ENCODE data around the gene PDE3A. TPM values are rescaled to one million over a fixed set of nuclear protein-coding genes. Genes with fewer than 3 reads are reported as not detected.

PDE3A gene
- polyA plus RNA-seq, 1 of the 3 experiments (the other 2 are of a cell fraction), result 0.67 TPM

GRCh38 chr12:20599757-20600156, 231.4 kb downstream of the PDE3A start (continued):
- TF ChIP-seq USF2 (IDR thresholded peaks at IDR 0.05; ENCODE audit: borderline replicate concordance, low read depth, low read length) (no peak), FOSL2 (IDR thresholded peaks at IDR 0.05; ENCODE audit: borderline replicate concordance, low read depth) (no peak), TEAD4 (IDR thresholded peaks at IDR 0.05; ENCODE audit: borderline replicate concordance, insufficient read depth) (no peak), CHD2 (IDR thresholded peaks at IDR 0.05; ENCODE audit: low read length, partially characterized antibody) (no peak)
- TF ChIP-seq, protein P1, sequence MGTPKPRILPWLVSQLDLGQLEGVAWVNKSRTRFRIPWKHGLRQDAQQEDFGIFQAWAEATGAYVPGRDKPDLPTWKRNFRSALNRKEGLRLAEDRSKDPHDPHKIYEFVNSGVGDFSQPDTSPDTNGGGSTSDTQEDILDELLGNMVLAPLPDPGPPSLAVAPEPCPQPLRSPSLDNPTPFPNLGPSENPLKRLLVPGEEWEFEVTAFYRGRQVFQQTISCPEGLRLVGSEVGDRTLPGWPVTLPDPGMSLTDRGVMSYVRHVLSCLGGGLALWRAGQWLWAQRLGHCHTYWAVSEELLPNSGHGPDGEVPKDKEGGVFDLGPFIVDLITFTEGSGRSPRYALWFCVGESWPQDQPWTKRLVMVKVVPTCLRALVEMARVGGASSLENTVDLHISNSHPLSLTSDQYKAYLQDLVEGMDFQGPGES (IDR thresholded peaks at IDR 0.05; ENCODE audit: low read depth, low read length), result no peak

- H3K4me3 ChIP-seq (ENCODE audit: low read depth in 2 of 2, low read length in 1 of 2), result no peak overlapping the region
- ChIA-PET CTCF (interaction anchor here (0.6 to 3.3 kb wide), 32 partner anchors 9 to 914 kb away, joined by 3 to 21 read pairs (median 5); partner anchors contain the start of gene PDE3A), POLR2A (no interaction called here)
- WGBS (ENCODE audit: low lambda C conversion rate), result 48% methylated on average over 2 of the region's 2 CpGs
- no peaks in the 10 kb centered on the region for H3K36me3 ChIP-seq (replicated peaks in 1 of 2; ENCODE audit: control insufficient read depth in 1 of 2, insufficient read depth in 2 of 2, low read length in 1 of 2)
- H3K9me3 ChIP-seq, result no peaks in the 10 kb centered on the region
- no peaks in the 10 kb centered on the region for H4K20me1 ChIP-seq (ENCODE audit: insufficient read depth)
- H3F3A ChIP-seq (replicated peaks; ENCODE audit: insufficient read depth), result peaks cover 27% of the 10 kb centered on the region
- H3K9ac ChIP-seq, result peak overlapping the region; percentile 59
- peak; percentile 22 for DNase-seq
- peaks cover 7 to 10% of the 10 kb centered on the region in 2 experiments; a peak in 3 of 4 replicates for H3K4me1 ChIP-seq (ENCODE audit: control insufficient read depth in 1 of 2, insufficient read depth in 2 of 2, low read depth in 1 of 2, low read length in 1 of 2)
- TF ChIP-seq GATA2 (CRISPR knock-in tag; IDR thresholded peaks at IDR 0.05), result peak; percentile 68; the same call in 1 of the 2 replicates
- TF ChIP-seq, protein P2, sequence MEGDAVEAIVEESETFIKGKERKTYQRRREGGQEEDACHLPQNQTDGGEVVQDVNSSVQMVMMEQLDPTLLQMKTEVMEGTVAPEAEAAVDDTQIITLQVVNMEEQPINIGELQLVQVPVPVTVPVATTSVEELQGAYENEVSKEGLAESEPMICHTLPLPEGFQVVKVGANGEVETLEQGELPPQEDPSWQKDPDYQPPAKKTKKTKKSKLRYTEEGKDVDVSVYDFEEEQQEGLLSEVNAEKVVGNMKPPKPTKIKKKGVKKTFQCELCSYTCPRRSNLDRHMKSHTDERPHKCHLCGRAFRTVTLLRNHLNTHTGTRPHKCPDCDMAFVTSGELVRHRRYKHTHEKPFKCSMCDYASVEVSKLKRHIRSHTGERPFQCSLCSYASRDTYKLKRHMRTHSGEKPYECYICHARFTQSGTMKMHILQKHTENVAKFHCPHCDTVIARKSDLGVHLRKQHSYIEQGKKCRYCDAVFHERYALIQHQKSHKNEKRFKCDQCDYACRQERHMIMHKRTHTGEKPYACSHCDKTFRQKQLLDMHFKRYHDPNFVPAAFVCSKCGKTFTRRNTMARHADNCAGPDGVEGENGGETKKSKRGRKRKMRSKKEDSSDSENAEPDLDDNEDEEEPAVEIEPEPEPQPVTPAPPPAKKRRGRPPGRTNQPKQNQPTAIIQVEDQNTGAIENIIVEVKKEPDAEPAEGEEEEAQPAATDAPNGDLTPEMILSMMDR (IDR thresholded peaks at IDR 0.05), result peak; percentile 74
- peak; percentile 60 for TF ChIP-seq SMC3 (IDR thresholded peaks at IDR 0.05; ENCODE audit: low read depth, low read length)
- no peak for TF ChIP-seq YY1 (IDR thresholded peaks at IDR 0.05; ENCODE audit: low read depth)
- no peak for TF ChIP-seq NFIC (IDR thresholded peaks at IDR 0.05; ENCODE audit: borderline replicate concordance)
- peak; percentile 79 for TF ChIP-seq RAD21 (IDR thresholded peaks at IDR 0.05; ENCODE audit: low read length)
- no peaks in the 10 kb centered on the region for H3K27me3 ChIP-seq (ENCODE audit: insufficient read depth)
- no peaks in the 10 kb centered on the region for H3K9me2 ChIP-seq
- H2AFZ ChIP-seq (ENCODE audit: low read depth), result peak overlapping the region; percentile 66; the same call in 1 of the 2 replicates
- H3K27ac ChIP-seq (ENCODE audit: low read depth in 2 of 2, low read length in 1 of 2), result peak overlapping the region; percentile 47 to 97; a peak in 3 of 4 replicates
- H3K79me2 ChIP-seq (ENCODE audit: insufficient read depth), result peaks cover 16% of the 10 kb centered on the region
- H3K4me2 ChIP-seq, result peak overlapping the region; percentile 24; the same call in 1 of the 2 replicates
Observed at GRCh38 chr12:20601668-20602280, 233.4 kb downstream of the PDE3A start.

All from SK-N-SH (cell line).